ENCODE data around the gene ANKRD53.

GRCh38 chr2:71001981-71002570 lies 23.6 kb downstream of the ANKRD53 start:
- TF ChIP-seq CTCF (IDR thresholded peaks at IDR 0.05; ENCODE audit: low read depth, low read length) = no peak
- no peak for TF ChIP-seq EZH2phosphoT487 (IDR thresholded peaks at IDR 0.05; ENCODE audit: low read depth)
